ENCODE data around the gene KLRC4. TPM values are rescaled to one million over a fixed set of nuclear protein-coding genes. Genes with fewer than 3 reads are reported as not detected.
"Not testable (repeated sequence)": the region's sequence is repeated elsewhere in the genome, so short reads cannot be mapped to it uniquely, and the experiment has no call there.

Gene KLRC4
- total RNA-seq, 4 donors from 2014 or later, result not detected

DNA sequence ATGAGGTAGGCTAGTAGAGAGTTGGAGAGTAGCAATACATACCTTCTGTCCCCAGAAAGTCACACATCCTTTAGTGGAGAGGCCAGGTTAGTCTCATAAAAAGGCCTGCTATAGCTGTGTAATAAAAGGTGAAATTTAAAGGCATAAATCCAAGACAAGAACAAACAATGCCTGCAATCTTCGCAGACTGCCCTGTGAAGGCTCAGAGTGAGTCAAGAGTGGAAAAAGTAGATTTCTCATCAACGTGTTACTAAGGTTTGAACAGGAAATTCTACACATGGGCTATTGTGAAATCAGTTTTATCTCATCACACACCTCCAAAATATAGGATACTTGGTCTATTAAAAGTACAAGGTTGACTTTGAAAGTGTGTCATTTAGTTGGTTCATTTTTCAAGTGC, 43.6 kb upstream of the KLRC4 start, which contains the start of gene KLRC1:
Gene KLRC1, minus strand, starts transcription at position 222 of the 400 bp plus-strand sequence. CDS start 2,221 bp downstream, outside the sequence.
- Histone ChIP-seq H3K27me3 (no peaks in the 10 kb centered on the region), H3K36me3 (no peaks in the 10 kb centered on the region), H3K27ac (no peak within 1 kb of the TSS), H3K4me3 (no peak within 1 kb of the TSS), H3K9me3 (peaks cover 16% of the 10 kb centered on the region), H3K4me1 (no peaks in the 10 kb centered on the region)
- TF ChIP-seq POLR2A (IDR thresholded peaks at IDR 0.05) (no peak), EP300 (IDR thresholded peaks at IDR 0.05) (no peak), POLR2AphosphoS5 (IDR thresholded peaks at IDR 0.05) (no peak)
- TF ChIP-seq, protein P1, sequence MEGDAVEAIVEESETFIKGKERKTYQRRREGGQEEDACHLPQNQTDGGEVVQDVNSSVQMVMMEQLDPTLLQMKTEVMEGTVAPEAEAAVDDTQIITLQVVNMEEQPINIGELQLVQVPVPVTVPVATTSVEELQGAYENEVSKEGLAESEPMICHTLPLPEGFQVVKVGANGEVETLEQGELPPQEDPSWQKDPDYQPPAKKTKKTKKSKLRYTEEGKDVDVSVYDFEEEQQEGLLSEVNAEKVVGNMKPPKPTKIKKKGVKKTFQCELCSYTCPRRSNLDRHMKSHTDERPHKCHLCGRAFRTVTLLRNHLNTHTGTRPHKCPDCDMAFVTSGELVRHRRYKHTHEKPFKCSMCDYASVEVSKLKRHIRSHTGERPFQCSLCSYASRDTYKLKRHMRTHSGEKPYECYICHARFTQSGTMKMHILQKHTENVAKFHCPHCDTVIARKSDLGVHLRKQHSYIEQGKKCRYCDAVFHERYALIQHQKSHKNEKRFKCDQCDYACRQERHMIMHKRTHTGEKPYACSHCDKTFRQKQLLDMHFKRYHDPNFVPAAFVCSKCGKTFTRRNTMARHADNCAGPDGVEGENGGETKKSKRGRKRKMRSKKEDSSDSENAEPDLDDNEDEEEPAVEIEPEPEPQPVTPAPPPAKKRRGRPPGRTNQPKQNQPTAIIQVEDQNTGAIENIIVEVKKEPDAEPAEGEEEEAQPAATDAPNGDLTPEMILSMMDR (IDR thresholded peaks at IDR 0.05), result no peak
- no peak for DNase-seq (ENCODE audit: low spot score in 2 of 2)
- 54% methylated on average over 2 of the region's 2 CpGs for WGBS

DNA sequence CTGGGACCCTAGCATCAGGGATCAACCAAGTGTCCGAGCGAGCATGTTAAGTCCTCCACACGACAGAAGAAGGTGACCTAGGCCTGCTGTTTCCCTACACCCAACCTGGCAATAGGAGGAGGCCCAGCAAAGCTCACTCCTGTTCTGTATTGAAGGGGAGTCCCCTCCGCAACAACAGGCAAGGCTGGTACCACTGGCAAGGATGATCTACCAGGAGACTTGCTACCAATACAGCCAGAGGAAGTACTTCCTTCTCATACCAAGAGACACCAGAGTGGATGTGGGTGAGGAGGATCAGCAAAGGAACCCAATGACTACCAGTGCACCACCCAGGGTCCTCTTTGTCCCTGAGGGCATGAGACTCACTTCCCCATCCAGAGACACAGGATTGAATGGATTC, 38.7 kb upstream of the KLRC4 start:
- Histone ChIP-seq H3K36me3 (no peaks in the 10 kb centered on the region), H3K4me1 (no peaks in the 10 kb centered on the region), H3K27me3 (no peaks in the 10 kb centered on the region), H3K27ac (no peak overlapping the region), H3K9me3 (no peaks in the 10 kb centered on the region), H3K4me3 (no peak overlapping the region)
- WGBS, result 91% methylated on average over 4 of the region's 4 CpGs
- TF ChIP-seq POLR2AphosphoS5 (IDR thresholded peaks at IDR 0.05) (no peak), POLR2A (IDR thresholded peaks at IDR 0.05) (no peak), EP300 (IDR thresholded peaks at IDR 0.05) (no peak)
- TF ChIP-seq, protein P1 (IDR thresholded peaks at IDR 0.05), result no peak
- no peak for DNase-seq (ENCODE audit: low spot score in 2 of 2)

DNA sequence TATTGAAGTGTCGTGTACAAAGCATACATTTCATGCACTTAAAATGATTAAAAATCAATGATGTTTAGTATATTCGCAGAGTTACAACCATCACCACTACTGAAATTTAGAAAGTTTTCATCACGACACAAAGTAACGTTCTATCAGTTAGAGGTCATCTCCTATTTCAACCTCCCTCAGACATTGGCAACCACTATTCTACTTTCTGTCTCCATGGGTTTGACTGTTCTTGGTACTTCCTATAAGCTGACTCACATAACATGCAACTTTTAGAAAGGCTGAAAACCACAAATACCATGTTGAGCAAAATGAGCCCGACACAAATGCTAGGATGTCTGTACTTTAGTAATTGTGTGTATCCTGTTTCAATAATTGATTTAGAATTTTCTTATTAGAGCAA, 36.5 kb upstream of the KLRC4 start:
- not testable (repeated sequence) for H3K27me3 ChIP-seq; H3K4me1 ChIP-seq; DNase-seq (ENCODE audit: low spot score in 2 of 2); H3K9me3 ChIP-seq; H3K4me3 ChIP-seq; H3K36me3 ChIP-seq; H3K27ac ChIP-seq
- WGBS, result 83% methylated on average over 5 of the region's 5 CpGs

DNA sequence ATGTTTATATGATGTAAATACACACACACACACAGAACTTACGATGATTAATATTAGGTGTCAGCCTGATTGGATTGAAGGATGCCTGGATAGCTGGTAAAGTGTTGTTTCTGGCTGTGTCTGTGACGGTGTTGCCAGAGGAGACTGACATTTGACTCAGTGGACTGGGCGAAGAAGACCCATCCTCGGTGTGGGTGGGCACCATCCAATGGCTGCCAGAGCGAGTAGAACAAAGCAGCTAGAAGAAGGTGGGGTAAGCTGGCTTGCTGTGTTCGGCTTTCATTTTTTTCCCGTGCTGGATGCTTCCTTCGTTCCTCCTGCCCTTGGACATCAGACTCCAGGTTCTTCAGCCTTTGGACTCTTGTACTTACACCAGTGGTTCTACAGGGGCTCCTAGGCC, 31.6 kb upstream of the KLRC4 start:
- 89% methylated on average over 8 of the region's 8 CpGs for WGBS
- H3K27me3 ChIP-seq, result not testable (repeated sequence)

DNA sequence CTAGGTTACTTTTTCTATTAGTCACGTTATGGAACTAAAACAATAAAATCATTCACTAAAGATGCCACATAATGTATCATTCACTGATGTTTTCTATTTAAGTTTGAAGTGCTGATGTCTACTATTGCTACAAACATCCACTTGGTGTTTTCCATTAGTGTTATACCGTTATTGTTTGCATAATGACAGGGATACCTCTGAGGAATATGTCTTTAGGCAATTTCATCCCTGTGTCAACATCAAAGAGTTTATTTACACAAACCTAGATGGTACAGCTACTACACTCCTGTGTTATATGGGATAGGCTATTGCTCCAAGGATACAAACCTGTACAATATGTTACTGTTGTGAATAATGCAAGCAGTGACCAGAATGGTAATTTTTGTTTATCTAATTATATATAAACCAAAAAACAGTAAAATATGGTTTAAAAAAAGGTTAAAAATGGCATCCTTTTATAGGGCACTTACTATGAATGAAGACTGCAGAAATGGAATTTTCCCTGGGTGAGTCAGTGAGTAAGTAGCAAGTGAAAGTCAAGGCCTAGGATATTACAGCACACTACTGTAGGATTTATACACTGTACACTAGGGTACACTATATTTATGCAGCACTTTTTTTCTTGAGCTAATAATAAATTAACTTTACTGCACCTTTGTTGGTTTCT, 30.2 kb upstream of the KLRC4 start:
- H3K4me3 ChIP-seq; DNase-seq (ENCODE audit: low spot score in 2 of 2); H3K36me3 ChIP-seq; H3K27me3 ChIP-seq; H3K27ac ChIP-seq; H3K9me3 ChIP-seq; H3K4me1 ChIP-seq: not testable (repeated sequence)
- 60% methylated on average over 2 of the region's 2 CpGs for WGBS

More for the DNA sequence above, 31.6 kb upstream of the KLRC4 start:
- not testable (repeated sequence) for H3K36me3 ChIP-seq; H3K4me3 ChIP-seq; H3K27ac ChIP-seq; H3K4me1 ChIP-seq; DNase-seq (ENCODE audit: low spot score in 2 of 2); H3K9me3 ChIP-seq

DNA sequence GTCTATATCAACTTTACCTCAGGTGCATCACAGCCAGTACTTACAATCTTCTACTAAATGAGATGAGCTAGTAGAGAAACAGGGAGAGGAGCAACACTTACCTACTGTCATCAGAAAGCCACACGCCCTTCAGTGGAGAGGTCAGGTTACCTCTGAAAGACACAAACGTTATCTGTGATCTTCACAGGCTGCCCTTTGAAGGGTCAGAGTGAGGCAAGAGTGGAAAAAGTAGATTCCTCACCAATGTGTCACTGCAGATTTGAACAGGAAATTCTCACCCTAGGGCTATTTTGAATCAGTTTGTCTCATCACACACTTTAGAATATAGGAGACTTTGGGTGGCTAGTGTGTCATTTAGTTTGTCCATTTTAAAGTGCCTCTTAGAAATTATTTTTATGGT, 28.0 kb upstream of the KLRC4 start:
- WGBS, result 0% methylated on average over 1 of the region's 2 CpGs

DNA sequence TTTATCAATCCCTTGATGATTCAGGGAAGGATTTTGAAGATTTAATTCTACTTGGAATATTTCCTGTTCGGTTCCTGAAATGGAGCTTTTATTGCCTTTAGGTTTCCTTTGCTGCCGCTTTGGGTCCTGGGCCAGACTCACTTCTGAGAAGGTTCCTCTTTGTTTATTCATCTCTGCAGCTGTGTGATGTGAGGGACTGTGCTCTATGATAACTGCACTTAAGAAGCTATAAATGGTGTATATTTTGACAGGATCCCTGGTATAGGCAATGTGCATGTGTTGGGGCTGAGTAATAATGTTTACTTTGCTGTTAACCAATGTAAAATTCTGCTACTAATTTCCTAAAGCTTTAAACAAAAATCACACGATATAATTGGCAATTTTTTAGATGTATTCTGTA, 26.3 kb upstream of the KLRC4 start, which contains the start of gene KLRC2:
Gene KLRC2, minus strand, starts transcription at position 195 of the 400 bp plus-strand sequence. Its CDS starts 24 bp downstream, at position 171.
- not testable (repeated sequence) for DNase-seq (ENCODE audit: low spot score in 2 of 2); H3K27me3 ChIP-seq; H3K9me3 ChIP-seq; H3K27ac ChIP-seq; H3K36me3 ChIP-seq; H3K4me3 ChIP-seq; H3K4me1 ChIP-seq
- 63% methylated on average over 3 of the region's 3 CpGs for WGBS

More for the DNA sequence above, 28.0 kb upstream of the KLRC4 start:
- H3K27me3 ChIP-seq; H3K9me3 ChIP-seq; H3K4me3 ChIP-seq; H3K27ac ChIP-seq; H3K36me3 ChIP-seq; DNase-seq (ENCODE audit: low spot score in 2 of 2); H3K4me1 ChIP-seq: not testable (repeated sequence)

DNA sequence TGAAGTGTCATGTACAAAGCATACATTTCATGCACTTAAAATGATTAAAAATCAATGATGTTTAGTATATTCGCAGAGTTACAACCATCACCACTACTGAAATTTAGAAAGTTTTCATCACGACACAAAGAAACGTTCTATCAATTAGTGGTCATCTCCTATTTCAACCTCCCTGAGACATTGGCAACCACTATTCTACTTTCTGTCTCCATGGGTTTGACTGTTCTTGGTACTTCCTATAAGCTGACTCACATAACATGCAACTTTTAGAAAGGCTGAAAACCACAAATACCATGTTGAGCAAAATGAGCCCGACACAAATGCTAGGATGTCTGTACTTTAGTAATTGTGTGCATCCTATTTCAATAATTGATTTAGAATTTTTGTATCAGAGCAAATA, 21.1 kb upstream of the KLRC4 start:
- H3K27ac ChIP-seq; H3K4me3 ChIP-seq; H3K4me1 ChIP-seq; H3K9me3 ChIP-seq; H3K36me3 ChIP-seq; H3K27me3 ChIP-seq; DNase-seq (ENCODE audit: low spot score in 2 of 2): not testable (repeated sequence)
- 90% methylated on average over 4 of the region's 4 CpGs for WGBS

DNA sequence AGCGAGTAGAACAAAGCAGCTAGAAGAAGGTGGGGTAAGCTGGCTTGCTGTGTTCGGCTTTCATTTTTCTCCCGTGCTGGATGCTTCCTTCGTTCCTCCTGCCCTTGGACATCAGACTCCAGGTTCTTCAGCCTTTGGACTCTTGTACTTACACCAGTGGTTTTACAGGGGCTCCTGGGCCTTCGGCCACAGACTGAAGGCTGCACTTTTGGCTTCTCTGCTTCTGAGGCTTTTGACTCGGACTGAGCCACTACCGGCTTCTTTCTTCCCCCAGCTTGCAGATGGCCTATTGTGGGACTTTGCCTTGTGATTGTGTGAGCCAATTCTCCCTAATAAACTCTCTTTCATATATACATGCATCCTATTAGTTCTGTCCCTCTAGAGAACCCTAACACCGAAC, 16.4 kb upstream of the KLRC4 start:
- H3K27ac ChIP-seq, result not testable (repeated sequence)

DNA sequence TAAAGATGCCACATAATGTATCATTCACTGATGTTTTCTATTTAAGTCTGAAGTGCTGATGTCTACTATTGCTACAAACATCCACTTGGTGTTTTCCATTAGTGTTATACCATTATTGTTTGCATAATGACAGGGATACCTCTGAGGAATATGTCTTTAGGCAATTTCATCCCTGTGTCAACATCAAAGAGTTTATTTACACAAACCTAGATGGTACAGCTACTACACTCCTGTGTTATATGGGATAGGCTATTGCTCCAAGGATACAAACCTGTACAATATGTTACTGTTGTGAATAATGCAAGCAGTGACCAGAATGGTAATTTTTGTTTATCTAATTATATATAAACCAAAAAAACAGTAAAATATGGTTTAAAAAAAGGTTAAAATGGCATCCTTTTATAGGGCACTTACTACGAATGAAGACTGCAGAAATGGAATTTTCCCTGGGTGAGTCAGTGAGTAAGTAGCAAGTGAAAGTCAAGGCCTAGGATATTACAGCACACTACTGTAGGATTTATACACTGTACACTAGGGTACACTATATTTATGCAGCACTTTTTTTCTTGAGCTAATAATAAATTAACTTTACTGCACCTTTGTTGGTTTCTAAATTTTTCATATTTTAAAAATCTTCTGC, 14.8 kb upstream of the KLRC4 start:
- not testable (repeated sequence) for H3K36me3 ChIP-seq; H3K4me3 ChIP-seq; H3K4me1 ChIP-seq; H3K27me3 ChIP-seq; H3K27ac ChIP-seq; DNase-seq (ENCODE audit: low spot score in 2 of 2); H3K9me3 ChIP-seq
- no CpG with 5 or more reads among the region's 1 CpG for WGBS

More for the DNA sequence above, 16.4 kb upstream of the KLRC4 start:
- H3K9me3 ChIP-seq; H3K27me3 ChIP-seq; H3K36me3 ChIP-seq; DNase-seq (ENCODE audit: low spot score in 2 of 2); H3K4me3 ChIP-seq; H3K4me1 ChIP-seq: not testable (repeated sequence)
- 85% methylated on average over 7 of the region's 8 CpGs for WGBS

DNA sequence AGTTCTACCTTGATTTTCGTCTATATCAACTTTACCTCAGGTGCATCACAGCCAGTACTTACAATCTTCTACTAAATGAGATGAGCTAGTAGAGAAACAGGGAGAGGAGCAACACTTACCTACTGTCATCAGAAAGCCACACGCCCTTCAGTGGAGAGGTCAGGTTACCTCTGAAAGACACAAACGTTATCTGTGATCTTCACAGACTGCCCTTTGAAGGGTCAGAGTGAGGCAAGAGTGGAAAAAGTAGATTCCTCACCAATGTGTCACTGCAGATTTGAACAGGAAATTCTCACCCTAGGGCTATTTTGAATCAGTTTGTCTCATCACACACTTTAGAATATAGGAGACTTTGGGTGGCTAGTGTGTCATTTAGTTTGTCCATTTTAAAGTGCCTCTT, 12.6 kb upstream of the KLRC4 start:
- H3K27ac ChIP-seq; H3K36me3 ChIP-seq; H3K4me3 ChIP-seq; H3K9me3 ChIP-seq; H3K4me1 ChIP-seq; DNase-seq (ENCODE audit: low spot score in 2 of 2); H3K27me3 ChIP-seq: not testable (repeated sequence)
- 17% methylated on average over 2 of the region's 3 CpGs for WGBS

DNA sequence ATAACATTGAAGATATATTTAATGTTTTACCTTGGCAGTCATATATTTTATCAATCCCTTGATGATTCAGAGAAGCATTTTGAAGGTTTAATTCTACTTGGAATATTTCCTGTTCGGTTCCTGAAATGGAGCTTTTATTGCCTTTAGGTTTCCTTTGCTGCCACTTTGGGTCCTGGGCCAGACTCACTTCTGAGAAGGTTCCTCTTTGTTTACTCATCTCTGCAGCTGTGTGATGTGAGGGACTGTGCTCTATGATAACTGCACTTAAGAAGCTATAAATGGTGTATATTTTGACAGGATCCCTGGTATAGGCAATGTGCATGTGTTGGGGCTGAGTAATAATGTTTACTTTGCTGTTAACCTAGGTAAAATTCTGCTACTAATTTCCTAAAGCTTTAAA, 10.8 kb upstream of the KLRC4 start, which contains the start of gene KLRC3:
Gene KLRC3, minus strand, starts transcription at position 262 of the 400 bp plus-strand sequence. Its CDS starts 45 bp downstream, at position 217.
- H3K36me3 ChIP-seq; H3K4me3 ChIP-seq; DNase-seq (ENCODE audit: low spot score in 2 of 2); H3K4me1 ChIP-seq; H3K27ac ChIP-seq; H3K9me3 ChIP-seq; H3K27me3 ChIP-seq: not testable (repeated sequence)
- 29% methylated on average over 1 of the region's 1 CpG for WGBS
